ENCODE results near the gene SOX12.
"Not testable (repeated sequence)": the region's sequence is repeated elsewhere in the genome, so short reads cannot be mapped to it uniquely, and the experiment has no call there.

The SOX12 gene

GRCh38 chr20:377578-377977, 52.2 kb downstream of the SOX12 start:
- H3K4me3 ChIP-seq (ENCODE audit: low read length); H3K36me3 ChIP-seq (ENCODE audit: control insufficient read depth, insufficient read depth, low read length, severe bottlenecking); H3K27me3 ChIP-seq (replicated peaks; ENCODE audit: control insufficient read depth, insufficient read depth, low read length); H3K4me1 ChIP-seq (ENCODE audit: control insufficient read depth, insufficient read depth, low read length); DNase-seq (ENCODE audit: low read depth); H3K9ac ChIP-seq (ENCODE audit: low read length); H3K9me3 ChIP-seq (ENCODE audit: control insufficient read depth, low read length): not testable (repeated sequence)

GRCh38 chr20:378961-379336, 53.6 kb downstream of the SOX12 start:
- no peaks in the 10 kb centered on the region for H3K4me1 ChIP-seq (ENCODE audit: control insufficient read depth, insufficient read depth, low read length)
- H3K9ac ChIP-seq (ENCODE audit: low read length): no peak overlapping the region
- no peak for DNase-seq (ENCODE audit: low read depth)
- no peaks in the 10 kb centered on the region for H3K36me3 ChIP-seq (ENCODE audit: control insufficient read depth, insufficient read depth, low read length, severe bottlenecking)
- H3K4me3 ChIP-seq (ENCODE audit: low read length): no peak overlapping the region
- H3K9me3 ChIP-seq (ENCODE audit: control insufficient read depth, low read length): no peaks in the 10 kb centered on the region
- H3K27me3 ChIP-seq (replicated peaks; ENCODE audit: control insufficient read depth, insufficient read depth, low read length): no peaks in the 10 kb centered on the region

Measured in adipocyte (in vitro differentiated cells).